WTC11 (cell line): ENCODE measurements around the gene PPIH. TPM values are rescaled to one million over a fixed set of nuclear protein-coding genes. Genes with fewer than 3 reads are reported as not detected.

Experiments
- ATAC-seq: fragments of 200-7000 bp; cut with Tn5 transposase; 2 replicates; pipeline ENCODE4 v1.10.0; 2021; ENCODE audit warnings: mild to moderate bottlenecking, moderate library complexity
- CTCF ChIA-PET: fragments of 300-600 bp; sonication (Branson Sonifier 250); formaldehyde crosslinking; loops from one replicate; lab custom pipeline; 2021; ENCODE audit warnings: antibody characterized with exemption; lab: Charles Lee
- POLR2A ChIA-PET: fragments of 350-600 bp; sonication (Branson Sonifier 250); formaldehyde crosslinking; loops from one replicate; lab custom pipeline; 2021; ENCODE audit warnings: antibody characterized with exemption; lab: Charles Lee
- DNase-seq: peaks from one replicate; pipeline ENCODE4 v3.0.0; 2021; ENCODE audit warnings: low spot score
- H3K27ac Mint-ChIP-seq: 2 replicates; pipeline ENCODE4 v1.8.0; 2021; ENCODE audit warnings: mixed read lengths
- H3K27me3 Mint-ChIP-seq: 2 replicates; pipeline ENCODE4 v1.8.0; 2021; ENCODE audit warnings: low read depth, mild to moderate bottlenecking, moderate library complexity, mixed read lengths
- H3K36me3 Mint-ChIP-seq: 2 replicates; pipeline ENCODE4 v1.8.0; 2021; ENCODE audit warnings: mixed read lengths
- H3K4me1 Mint-ChIP-seq: 2 replicates; pipeline ENCODE4 v1.8.0; 2022; ENCODE audit warnings: mixed read lengths
- H3K4me3 Mint-ChIP-seq: 2 replicates; pipeline ENCODE4 v1.8.0; 2021; ENCODE audit warnings: mild to moderate bottlenecking, moderate library complexity, mixed read lengths
- H3K9me3 Mint-ChIP-seq: 2 replicates; pipeline ENCODE4 v1.8.0; 2021; ENCODE audit warnings: mixed read lengths
- EMX1 ChIP-seq: fragments of 250-450 bp; sonication (Bioruptor Pico); IDR thresholded peaks from 2 replicates; pipeline ENCODE4 v1.8.0; 2021; ENCODE audit warnings: mild to moderate bottlenecking
- IRF2 ChIP-seq: sonication (generic); formaldehyde crosslinking; IDR thresholded peaks from 2 replicates; pipeline ENCODE4 v1.8.0; 2022; ENCODE audit warnings: low read depth, missing genetic modification reagents, borderline replicate concordance
- JAZF1 ChIP-seq: fragments of 250-450 bp; sonication (Bioruptor Pico); IDR thresholded peaks from 2 replicates; pipeline ENCODE4 v1.9.0; 2021; ENCODE audit warnings: moderate library complexity, mild to moderate bottlenecking, inconsistent platforms
- PRRX2 ChIP-seq: fragments of 250-450 bp; sonication (Bioruptor Pico); IDR thresholded peaks from 2 replicates; pipeline ENCODE4 v1.8.0; 2021; ENCODE audit warnings: mild to moderate bottlenecking
- TCF7 ChIP-seq: sonication (generic); formaldehyde crosslinking; IDR thresholded peaks from 2 replicates; pipeline ENCODE4 v1.8.0; 2022; ENCODE audit warnings: mild to moderate bottlenecking, low read depth, missing genetic modification reagents, moderate library complexity
- ZBTB21 ChIP-seq: sonication (generic); formaldehyde crosslinking; IDR thresholded peaks from 2 replicates; pipeline ENCODE4 v1.8.1; 2023; ENCODE audit warnings: mild to moderate bottlenecking, missing genetic modification reagents, borderline replicate concordance
- ZNF416 ChIP-seq: fragments of 250-450 bp; sonication (Bioruptor Pico); IDR thresholded peaks from 2 replicates; pipeline ENCODE4 v1.9.0; 2021; ENCODE audit warnings: mild to moderate bottlenecking, inconsistent platforms
- total RNA-seq: library from RNA; stranded (reverse); gene quantifications from 3 replicates; pipeline ENCODE4 v1.2.3, GENCODE V29; 2021
- TF ChIP-seq, protein P1 (sequence below): fragments of 250-450 bp; sonication (Bioruptor Pico); IDR thresholded peaks from 2 replicates; pipeline ENCODE4 v1.9.0; 2021; ENCODE audit warnings: mild to moderate bottlenecking
- TF ChIP-seq, protein P2 (sequence below): sonication (generic); formaldehyde crosslinking; IDR thresholded peaks from 2 replicates; pipeline ENCODE4 v1.8.0; 2022; ENCODE audit warnings: mild to moderate bottlenecking, missing genetic modification reagents
- TF ChIP-seq, protein P3 (sequence below): fragments of 200-600 bp; IDR thresholded peaks from 2 replicates; pipeline ENCODE4 v1.8.0; 2022; ENCODE audit warnings: antibody characterized with exemption
- TF ChIP-seq, protein P4 (sequence below): fragments of 250-450 bp; sonication (Bioruptor Pico); IDR thresholded peaks from 2 replicates; pipeline ENCODE4 v2.1.2; 2022; ENCODE audit warnings: mild to moderate bottlenecking, moderate library complexity
- TF ChIP-seq, protein P5 (sequence below): sonication (generic); formaldehyde crosslinking; IDR thresholded peaks from 2 replicates; pipeline ENCODE4 v1.8.1; 2023; ENCODE audit warnings: mild to moderate bottlenecking, moderate library complexity, missing genetic modification reagents
- TF ChIP-seq, protein P6 (sequence below): sonication (generic); formaldehyde crosslinking; conservative IDR thresholded peaks from 2 replicates; pipeline ENCODE4 v1.8.1; 2022; ENCODE audit warnings: mild to moderate bottlenecking, missing genetic modification reagents
- TF ChIP-seq, protein P7 (sequence below): fragments of 250-450 bp; sonication (Bioruptor Pico); IDR thresholded peaks from 2 replicates; pipeline ENCODE4 v1.8.0; 2021; ENCODE audit warnings: mild to moderate bottlenecking
- TF ChIP-seq, protein P8 (sequence below): sonication (generic); formaldehyde crosslinking; IDR thresholded peaks from 2 replicates; pipeline ENCODE4 v1.8.0; 2023; ENCODE audit warnings: missing genetic modification reagents, mild to moderate bottlenecking, borderline replicate concordance
- TF ChIP-seq, protein P9 (sequence below): sonication (generic); formaldehyde crosslinking; IDR thresholded peaks from 2 replicates; pipeline ENCODE4 v1.8.1; 2023; ENCODE audit warnings: mild to moderate bottlenecking, missing genetic modification reagents
- TF ChIP-seq, protein P10 (sequence below): fragments of 250-450 bp; sonication (Bioruptor Pico); IDR thresholded peaks from 2 replicates; pipeline ENCODE4 v1.9.0; 2021; ENCODE audit warnings: mild to moderate bottlenecking, borderline replicate concordance

PPIH gene
- total RNA-seq, 1 experiment from 2014 or later, result 69.3 TPM

DNA sequence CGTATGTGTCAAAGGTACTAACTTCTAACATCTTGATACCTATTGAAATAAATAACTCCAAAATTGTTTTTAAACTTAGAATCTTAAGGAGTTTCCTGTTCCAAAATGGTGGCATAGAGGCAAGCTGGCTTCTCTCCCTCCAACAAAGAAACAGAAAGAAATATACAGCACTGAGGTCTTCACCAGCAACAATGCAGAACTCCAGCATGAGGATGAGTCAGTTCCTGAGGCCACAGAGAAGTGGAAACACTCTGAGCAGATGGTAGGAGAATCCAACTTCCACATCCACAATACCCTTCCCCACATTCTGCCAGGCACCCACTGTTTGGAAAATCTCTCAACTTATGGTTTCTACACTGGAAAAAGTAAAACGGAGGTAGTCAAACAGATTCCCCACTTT is 12.2 kb upstream of the PPIH start (continued):
- no peak for TF ChIP-seq ZBTB21 (CRISPR knock-in tag)
- no peak for TF ChIP-seq TCF7 (CRISPR knock-in tag)
- TF ChIP-seq, protein P1, sequence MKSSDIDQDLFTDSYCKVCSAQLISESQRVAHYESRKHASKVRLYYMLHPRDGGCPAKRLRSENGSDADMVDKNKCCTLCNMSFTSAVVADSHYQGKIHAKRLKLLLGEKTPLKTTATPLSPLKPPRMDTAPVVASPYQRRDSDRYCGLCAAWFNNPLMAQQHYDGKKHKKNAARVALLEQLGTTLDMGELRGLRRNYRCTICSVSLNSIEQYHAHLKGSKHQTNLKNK (CRISPR knock-in tag), result no peak
- TF ChIP-seq, protein P2, sequence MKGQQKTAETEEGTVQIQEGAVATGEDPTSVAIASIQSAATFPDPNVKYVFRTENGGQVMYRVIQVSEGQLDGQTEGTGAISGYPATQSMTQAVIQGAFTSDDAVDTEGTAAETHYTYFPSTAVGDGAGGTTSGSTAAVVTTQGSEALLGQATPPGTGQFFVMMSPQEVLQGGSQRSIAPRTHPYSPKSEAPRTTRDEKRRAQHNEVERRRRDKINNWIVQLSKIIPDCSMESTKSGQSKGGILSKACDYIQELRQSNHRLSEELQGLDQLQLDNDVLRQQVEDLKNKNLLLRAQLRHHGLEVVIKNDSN (CRISPR knock-in tag), result no peak
- TF ChIP-seq EMX1 (CRISPR knock-in tag), result no peak
- TF ChIP-seq, protein P3, sequence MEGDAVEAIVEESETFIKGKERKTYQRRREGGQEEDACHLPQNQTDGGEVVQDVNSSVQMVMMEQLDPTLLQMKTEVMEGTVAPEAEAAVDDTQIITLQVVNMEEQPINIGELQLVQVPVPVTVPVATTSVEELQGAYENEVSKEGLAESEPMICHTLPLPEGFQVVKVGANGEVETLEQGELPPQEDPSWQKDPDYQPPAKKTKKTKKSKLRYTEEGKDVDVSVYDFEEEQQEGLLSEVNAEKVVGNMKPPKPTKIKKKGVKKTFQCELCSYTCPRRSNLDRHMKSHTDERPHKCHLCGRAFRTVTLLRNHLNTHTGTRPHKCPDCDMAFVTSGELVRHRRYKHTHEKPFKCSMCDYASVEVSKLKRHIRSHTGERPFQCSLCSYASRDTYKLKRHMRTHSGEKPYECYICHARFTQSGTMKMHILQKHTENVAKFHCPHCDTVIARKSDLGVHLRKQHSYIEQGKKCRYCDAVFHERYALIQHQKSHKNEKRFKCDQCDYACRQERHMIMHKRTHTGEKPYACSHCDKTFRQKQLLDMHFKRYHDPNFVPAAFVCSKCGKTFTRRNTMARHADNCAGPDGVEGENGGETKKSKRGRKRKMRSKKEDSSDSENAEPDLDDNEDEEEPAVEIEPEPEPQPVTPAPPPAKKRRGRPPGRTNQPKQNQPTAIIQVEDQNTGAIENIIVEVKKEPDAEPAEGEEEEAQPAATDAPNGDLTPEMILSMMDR, result no peak
- TF ChIP-seq, protein P4, sequence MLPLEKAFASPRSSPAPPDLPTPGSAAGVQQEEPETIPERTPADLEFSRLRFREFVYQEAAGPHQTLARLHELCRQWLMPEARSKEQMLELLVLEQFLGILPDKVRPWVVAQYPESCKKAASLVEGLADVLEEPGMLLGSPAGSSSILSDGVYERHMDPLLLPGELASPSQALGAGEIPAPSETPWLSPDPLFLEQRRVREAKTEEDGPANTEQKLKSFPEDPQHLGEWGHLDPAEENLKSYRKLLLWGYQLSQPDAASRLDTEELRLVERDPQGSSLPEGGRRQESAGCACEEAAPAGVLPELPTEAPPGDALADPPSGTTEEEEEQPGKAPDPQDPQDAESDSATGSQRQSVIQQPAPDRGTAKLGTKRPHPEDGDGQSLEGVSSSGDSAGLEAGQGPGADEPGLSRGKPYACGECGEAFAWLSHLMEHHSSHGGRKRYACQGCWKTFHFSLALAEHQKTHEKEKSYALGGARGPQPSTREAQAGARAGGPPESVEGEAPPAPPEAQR (CRISPR knock-in tag), result no peak
- TF ChIP-seq, protein P5, sequence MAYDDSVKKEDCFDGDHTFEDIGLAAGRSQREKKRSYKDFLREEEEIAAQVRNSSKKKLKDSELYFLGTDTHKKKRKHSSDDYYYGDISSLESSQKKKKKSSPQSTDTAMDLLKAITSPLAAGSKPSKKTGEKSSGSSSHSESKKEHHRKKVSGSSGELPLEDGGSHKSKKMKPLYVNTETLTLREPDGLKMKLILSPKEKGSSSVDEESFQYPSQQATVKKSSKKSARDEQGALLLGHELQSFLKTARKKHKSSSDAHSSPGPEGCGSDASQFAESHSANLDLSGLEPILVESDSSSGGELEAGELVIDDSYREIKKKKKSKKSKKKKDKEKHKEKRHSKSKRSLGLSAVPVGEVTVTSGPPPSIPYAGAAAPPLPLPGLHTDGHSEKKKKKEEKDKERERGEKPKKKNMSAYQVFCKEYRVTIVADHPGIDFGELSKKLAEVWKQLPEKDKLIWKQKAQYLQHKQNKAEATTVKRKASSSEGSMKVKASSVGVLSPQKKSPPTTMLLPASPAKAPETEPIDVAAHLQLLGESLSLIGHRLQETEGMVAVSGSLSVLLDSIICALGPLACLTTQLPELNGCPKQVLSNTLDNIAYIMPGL (CRISPR knock-in tag), result no peak
- TF ChIP-seq, protein P6, sequence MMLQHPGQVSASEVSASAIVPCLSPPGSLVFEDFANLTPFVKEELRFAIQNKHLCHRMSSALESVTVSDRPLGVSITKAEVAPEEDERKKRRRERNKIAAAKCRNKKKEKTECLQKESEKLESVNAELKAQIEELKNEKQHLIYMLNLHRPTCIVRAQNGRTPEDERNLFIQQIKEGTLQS (CRISPR knock-in tag), result no peak
- no peak for TF ChIP-seq ZNF416 (CRISPR knock-in tag)
- no peak for TF ChIP-seq PRRX2 (CRISPR knock-in tag)
- TF ChIP-seq, protein P7, sequence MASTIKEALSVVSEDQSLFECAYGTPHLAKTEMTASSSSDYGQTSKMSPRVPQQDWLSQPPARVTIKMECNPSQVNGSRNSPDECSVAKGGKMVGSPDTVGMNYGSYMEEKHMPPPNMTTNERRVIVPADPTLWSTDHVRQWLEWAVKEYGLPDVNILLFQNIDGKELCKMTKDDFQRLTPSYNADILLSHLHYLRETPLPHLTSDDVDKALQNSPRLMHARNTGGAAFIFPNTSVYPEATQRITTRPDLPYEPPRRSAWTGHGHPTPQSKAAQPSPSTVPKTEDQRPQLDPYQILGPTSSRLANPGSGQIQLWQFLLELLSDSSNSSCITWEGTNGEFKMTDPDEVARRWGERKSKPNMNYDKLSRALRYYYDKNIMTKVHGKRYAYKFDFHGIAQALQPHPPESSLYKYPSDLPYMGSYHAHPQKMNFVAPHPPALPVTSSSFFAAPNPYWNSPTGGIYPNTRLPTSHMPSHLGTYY (CRISPR knock-in tag), result no peak

DNA sequence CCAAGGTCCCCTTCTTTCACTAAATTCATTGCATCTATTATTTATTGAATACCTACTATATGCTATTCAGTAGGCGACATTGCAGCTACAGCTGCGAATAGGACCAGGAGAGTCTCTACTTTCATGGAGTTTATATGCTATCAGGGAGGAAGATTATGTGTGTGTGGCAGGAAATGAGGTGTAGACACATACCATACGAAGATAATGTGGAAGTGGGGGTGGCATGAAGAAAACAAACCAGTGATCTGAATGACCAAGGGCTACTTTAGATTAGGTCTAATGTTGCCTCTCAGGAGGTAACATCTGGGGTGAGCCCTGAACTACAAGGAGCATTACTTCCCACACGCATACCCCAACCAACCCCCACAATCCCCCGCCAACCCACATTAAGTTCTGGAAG is 1.0 kb upstream of the PPIH start:
- H3K9me3 Mint-ChIP-seq, result no peaks in the 10 kb centered on the region
- DNase-seq (no peak), ATAC-seq (no peak)
- ChIA-PET CTCF (interaction anchor here (1.0 to 1.9 kb wide), 2 partner anchors 79 to 110 kb away, joined by 4 to 11 read pairs; partner anchors contain the start of genes C1orf50 and P3H1), POLR2A (interaction anchor here (1.9 kb wide), 2 partner anchors 26 to 83 kb away, joined by 5 to 13 read pairs; partner anchors contain the start of genes CLDN19 and YBX1)
- peaks cover 18% of the 10 kb centered on the region for H3K36me3 Mint-ChIP-seq
- H3K27ac Mint-ChIP-seq, result no peak overlapping the region
- H3K27me3 Mint-ChIP-seq, result peaks cover 20% of the 10 kb centered on the region
- peaks cover 24% of the 10 kb centered on the region for H3K4me1 Mint-ChIP-seq
- peak overlapping the region; percentile 96 for H3K4me3 Mint-ChIP-seq
- TF ChIP-seq JAZF1 (CRISPR knock-in tag) (no peak), IRF2 (CRISPR knock-in tag) (no peak)
- TF ChIP-seq, protein P8, sequence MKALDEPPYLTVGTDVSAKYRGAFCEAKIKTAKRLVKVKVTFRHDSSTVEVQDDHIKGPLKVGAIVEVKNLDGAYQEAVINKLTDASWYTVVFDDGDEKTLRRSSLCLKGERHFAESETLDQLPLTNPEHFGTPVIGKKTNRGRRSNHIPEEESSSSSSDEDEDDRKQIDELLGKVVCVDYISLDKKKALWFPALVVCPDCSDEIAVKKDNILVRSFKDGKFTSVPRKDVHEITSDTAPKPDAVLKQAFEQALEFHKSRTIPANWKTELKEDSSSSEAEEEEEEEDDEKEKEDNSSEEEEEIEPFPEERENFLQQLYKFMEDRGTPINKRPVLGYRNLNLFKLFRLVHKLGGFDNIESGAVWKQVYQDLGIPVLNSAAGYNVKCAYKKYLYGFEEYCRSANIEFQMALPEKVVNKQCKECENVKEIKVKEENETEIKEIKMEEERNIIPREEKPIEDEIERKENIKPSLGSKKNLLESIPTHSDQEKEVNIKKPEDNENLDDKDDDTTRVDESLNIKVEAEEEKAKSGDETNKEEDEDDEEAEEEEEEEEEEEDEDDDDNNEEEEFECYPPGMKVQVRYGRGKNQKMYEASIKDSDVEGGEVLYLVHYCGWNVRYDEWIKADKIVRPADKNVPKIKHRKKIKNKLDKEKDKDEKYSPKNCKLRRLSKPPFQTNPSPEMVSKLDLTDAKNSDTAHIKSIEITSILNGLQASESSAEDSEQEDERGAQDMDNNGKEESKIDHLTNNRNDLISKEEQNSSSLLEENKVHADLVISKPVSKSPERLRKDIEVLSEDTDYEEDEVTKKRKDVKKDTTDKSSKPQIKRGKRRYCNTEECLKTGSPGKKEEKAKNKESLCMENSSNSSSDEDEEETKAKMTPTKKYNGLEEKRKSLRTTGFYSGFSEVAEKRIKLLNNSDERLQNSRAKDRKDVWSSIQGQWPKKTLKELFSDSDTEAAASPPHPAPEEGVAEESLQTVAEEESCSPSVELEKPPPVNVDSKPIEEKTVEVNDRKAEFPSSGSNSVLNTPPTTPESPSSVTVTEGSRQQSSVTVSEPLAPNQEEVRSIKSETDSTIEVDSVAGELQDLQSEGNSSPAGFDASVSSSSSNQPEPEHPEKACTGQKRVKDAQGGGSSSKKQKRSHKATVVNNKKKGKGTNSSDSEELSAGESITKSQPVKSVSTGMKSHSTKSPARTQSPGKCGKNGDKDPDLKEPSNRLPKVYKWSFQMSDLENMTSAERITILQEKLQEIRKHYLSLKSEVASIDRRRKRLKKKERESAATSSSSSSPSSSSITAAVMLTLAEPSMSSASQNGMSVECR (CRISPR knock-in tag), result no peak
- TF ChIP-seq, protein P9, sequence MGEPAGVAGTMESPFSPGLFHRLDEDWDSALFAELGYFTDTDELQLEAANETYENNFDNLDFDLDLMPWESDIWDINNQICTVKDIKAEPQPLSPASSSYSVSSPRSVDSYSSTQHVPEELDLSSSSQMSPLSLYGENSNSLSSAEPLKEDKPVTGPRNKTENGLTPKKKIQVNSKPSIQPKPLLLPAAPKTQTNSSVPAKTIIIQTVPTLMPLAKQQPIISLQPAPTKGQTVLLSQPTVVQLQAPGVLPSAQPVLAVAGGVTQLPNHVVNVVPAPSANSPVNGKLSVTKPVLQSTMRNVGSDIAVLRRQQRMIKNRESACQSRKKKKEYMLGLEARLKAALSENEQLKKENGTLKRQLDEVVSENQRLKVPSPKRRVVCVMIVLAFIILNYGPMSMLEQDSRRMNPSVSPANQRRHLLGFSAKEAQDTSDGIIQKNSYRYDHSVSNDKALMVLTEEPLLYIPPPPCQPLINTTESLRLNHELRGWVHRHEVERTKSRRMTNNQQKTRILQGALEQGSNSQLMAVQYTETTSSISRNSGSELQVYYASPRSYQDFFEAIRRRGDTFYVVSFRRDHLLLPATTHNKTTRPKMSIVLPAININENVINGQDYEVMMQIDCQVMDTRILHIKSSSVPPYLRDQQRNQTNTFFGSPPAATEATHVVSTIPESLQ (CRISPR knock-in tag), result no peak
- TF ChIP-seq, protein P10, sequence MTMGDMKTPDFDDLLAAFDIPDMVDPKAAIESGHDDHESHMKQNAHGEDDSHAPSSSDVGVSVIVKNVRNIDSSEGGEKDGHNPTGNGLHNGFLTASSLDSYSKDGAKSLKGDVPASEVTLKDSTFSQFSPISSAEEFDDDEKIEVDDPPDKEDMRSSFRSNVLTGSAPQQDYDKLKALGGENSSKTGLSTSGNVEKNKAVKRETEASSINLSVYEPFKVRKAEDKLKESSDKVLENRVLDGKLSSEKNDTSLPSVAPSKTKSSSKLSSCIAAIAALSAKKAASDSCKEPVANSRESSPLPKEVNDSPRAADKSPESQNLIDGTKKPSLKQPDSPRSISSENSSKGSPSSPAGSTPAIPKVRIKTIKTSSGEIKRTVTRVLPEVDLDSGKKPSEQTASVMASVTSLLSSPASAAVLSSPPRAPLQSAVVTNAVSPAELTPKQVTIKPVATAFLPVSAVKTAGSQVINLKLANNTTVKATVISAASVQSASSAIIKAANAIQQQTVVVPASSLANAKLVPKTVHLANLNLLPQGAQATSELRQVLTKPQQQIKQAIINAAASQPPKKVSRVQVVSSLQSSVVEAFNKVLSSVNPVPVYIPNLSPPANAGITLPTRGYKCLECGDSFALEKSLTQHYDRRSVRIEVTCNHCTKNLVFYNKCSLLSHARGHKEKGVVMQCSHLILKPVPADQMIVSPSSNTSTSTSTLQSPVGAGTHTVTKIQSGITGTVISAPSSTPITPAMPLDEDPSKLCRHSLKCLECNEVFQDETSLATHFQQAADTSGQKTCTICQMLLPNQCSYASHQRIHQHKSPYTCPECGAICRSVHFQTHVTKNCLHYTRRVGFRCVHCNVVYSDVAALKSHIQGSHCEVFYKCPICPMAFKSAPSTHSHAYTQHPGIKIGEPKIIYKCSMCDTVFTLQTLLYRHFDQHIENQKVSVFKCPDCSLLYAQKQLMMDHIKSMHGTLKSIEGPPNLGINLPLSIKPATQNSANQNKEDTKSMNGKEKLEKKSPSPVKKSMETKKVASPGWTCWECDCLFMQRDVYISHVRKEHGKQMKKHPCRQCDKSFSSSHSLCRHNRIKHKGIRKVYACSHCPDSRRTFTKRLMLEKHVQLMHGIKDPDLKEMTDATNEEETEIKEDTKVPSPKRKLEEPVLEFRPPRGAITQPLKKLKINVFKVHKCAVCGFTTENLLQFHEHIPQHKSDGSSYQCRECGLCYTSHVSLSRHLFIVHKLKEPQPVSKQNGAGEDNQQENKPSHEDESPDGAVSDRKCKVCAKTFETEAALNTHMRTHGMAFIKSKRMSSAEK (CRISPR knock-in tag), result no peak
